ENCODE data around the gene GPX2.

DNA sequence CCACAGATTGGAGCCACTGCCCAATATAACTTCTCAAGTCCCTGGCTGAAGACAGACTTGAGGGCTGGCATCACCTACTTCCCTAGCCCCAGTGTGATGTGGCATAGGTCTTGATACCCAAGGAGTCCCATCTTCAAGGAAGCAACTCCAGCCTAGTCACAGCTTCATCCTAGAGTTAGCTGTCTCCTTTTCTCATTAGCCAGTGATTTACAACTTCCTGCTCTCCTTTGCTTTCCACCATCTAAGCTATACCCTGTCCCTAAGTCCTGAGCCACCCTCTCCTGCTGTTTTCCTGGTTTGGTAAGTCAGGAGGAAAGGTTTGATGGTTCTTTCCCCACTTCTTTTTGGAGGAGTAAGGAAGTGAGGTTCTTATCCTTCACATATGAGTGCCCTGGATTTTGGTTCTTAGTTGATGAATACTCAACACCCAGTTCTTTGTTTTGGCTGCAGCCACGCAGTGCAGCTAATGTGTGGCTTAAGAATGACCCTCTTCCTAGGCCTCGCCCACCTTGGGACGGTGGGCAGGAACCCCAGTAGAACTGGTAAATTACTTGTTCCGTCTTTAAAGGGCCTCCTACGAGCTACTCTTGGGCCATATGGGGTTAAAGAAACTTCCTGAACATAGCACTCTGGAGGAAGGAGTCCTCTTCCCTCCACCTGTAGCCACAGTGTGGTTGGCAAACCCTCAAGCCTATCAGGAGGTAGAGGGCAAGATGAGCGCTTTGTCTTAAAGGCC lies 3.9 kb upstream of the GPX2 start:
- TF ChIP-seq, protein P1, sequence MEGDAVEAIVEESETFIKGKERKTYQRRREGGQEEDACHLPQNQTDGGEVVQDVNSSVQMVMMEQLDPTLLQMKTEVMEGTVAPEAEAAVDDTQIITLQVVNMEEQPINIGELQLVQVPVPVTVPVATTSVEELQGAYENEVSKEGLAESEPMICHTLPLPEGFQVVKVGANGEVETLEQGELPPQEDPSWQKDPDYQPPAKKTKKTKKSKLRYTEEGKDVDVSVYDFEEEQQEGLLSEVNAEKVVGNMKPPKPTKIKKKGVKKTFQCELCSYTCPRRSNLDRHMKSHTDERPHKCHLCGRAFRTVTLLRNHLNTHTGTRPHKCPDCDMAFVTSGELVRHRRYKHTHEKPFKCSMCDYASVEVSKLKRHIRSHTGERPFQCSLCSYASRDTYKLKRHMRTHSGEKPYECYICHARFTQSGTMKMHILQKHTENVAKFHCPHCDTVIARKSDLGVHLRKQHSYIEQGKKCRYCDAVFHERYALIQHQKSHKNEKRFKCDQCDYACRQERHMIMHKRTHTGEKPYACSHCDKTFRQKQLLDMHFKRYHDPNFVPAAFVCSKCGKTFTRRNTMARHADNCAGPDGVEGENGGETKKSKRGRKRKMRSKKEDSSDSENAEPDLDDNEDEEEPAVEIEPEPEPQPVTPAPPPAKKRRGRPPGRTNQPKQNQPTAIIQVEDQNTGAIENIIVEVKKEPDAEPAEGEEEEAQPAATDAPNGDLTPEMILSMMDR (IDR thresholded peaks at IDR 0.05 in 8 of 11, conservative IDR thresholded peaks at IDR 0.05 in 3 of 11), result no peak
- TF ChIP-seq POLR2A (IDR thresholded peaks at IDR 0.05), result no peak
